Ovary (tissue), 9 donors: Measurements from ENCODE around the gene KHDRBS1. TPM values are rescaled to one million over a fixed set of nuclear protein-coding genes. Genes with fewer than 3 reads are reported as not detected.
"Not testable (repeated sequence)": the region's sequence is repeated elsewhere in the genome, so short reads cannot be mapped to it uniquely, and the experiment has no call there.

Source experiments
- DNase-seq, 5 donors: peaks; one replicate each; pipeline ENCODE4 v3.0.0-alpha.2; 2019 to 2020
- H3K27ac ChIP-seq, 2 donors: fragments of 200-600 bp; one replicate each; pipeline versions ENCODE4 v1.5.1 to v1.8.0; 2019 to 2022
- H3K27me3 ChIP-seq: fragments of 200-600 bp; one replicate; pipeline ENCODE4 v1.8.0; 2022
- H3K36me3 ChIP-seq: fragments of 200-600 bp; sonication (generic); one replicate; pipeline ENCODE4 v1.5.1; 2019
- H3K4me1 ChIP-seq: one replicate; pipeline ENCODE4 v1.8.1; 2013; ENCODE audit warnings: mild to moderate bottlenecking, moderate library complexity; ENCODE audit not compliant: insufficient read depth
- H3K4me3 ChIP-seq: fragments of 200-600 bp; sonication (generic); one replicate; pipeline ENCODE4 v1.5.1; 2017
- H3K9me3 ChIP-seq, 2 donors: fragments of 200-600 bp in 1 of 2; sonication (generic) in 1 of 2; one replicate each; pipeline versions ENCODE4 v1.5.1 to v1.8.1; 2013 to 2019; ENCODE audit warnings: mild to moderate bottlenecking in 1 of 2, moderate library complexity in 1 of 2
- CTCF ChIP-seq, 3 donors: fragments of 450-650 bp in 2 of 3; fragments of 200-600 bp in 1 of 3; IDR thresholded peaks; one replicate each; pipeline versions ENCODE4 v1.5.1 to v1.8.0; 2016 to 2022; ENCODE audit warnings: antibody characterized with exemption in 3 of 3, mild to moderate bottlenecking in 1 of 3
- EP300 ChIP-seq: sonication (generic); formaldehyde crosslinking; IDR thresholded peaks from one replicate; pipeline ENCODE4 v1.6.1; 2017; ENCODE audit warnings: antibody characterized with exemption
- POLR2A ChIP-seq: fragments of 450-650 bp; IDR thresholded peaks from one replicate; pipeline ENCODE4 v1.6.1; 2017; ENCODE audit warnings: antibody characterized with exemption, mild to moderate bottlenecking, moderate library complexity
- whole genome bisulfite sequencing, 3 donors: extraction: QIAGEN DNeasy Blood & Tissue Kit in 1 of 3; methylation state at CpG; one replicate each; pipeline versions ENCODE4 v1.1.5 to v1.1.7; 2013 to 2017; 5-methylcytosine and 5-hydroxymethylcytosine counted together
- intact Hi-C, 4 donors: fragments of 100-400 bp; cut with DNase I; formaldehyde crosslinking; loops; one replicate each; pipeline versions ENCODE4 v1.11.0 to v1.15.1; 2022 to 2023
- polyA plus RNA-seq, 2 donors: library from polyadenylated mRNA; stranded (reverse); fragments of 200-250 nt in 1 of 2; fragments of 350-450 nt in 1 of 2; fragmentation: Illumina TruSeq in 1 of 2; extraction: RNeasy Lipid Tissue Mini Kit (QIAGEN cat#74804) in 1 of 2; gene quantifications; one replicate each; pipeline ENCODE4 v1.2.3, GENCODE V29; 2013 to 2014
- total RNA-seq, 7 donors: library from RNA; depleted of rRNA in 2 of 7; stranded (reverse); fragments of >200 nt in 2 of 7; fragmentation: NEBNext Ultra II Directional in 3 of 7; extraction: Animal tissue kit (Norgen Biotek cat#: 25700) in 3 of 7; gene quantifications; one replicate each; pipeline versions ENCODE4 v1.1.0 to v1.2.4, GENCODE V29; 2016 to 2023
- donor health status: DM: no; HTN: no; CAD: no; lungs with moderate emphysema.
- donor health status: DM: no; HTN: no; CAD: no.
- donor health status: Bipolar disorder and iron deficiency.
- donor health status: DM: yes; HTN: yes; CAD: no.
- donor health status: DM: no; HTN: no; CAD: no.
- donor health status: DM: yes; HTN: yes; CAD: no.

The KHDRBS1 gene
- total and polyA plus RNA-seq, 9 donors: 84.3 to 184 (median 143) TPM

- intact Hi-C loops: loop anchor here in 1 of 4 donors (10.0 kb wide), 1 partner anchor 59 kb away; the partner anchor contains the start of gene KHDRBS1
- TF ChIP-seq POLR2A: peak; percentile 14
- no peak for TF ChIP-seq CTCF (IDR thresholded peaks at IDR 0.05)
- H3K9me3 ChIP-seq: no peaks in the 10 kb centered on the region
- peak overlapping the region; percentile 83 for H3K27ac ChIP-seq
- WGBS, 3 donors: 22 to 24% (median 22%) methylated on average over 28 of the region's 28 CpGs
- no peaks in the 10 kb centered on the region for H3K36me3 ChIP-seq
- peak in 2 of 5 donors; percentile 89 to 95 for DNase-seq
- H3K4me1 ChIP-seq: no peaks in the 10 kb centered on the region
- no peaks in the 10 kb centered on the region for H3K27me3 ChIP-seq
- H3K4me3 ChIP-seq: peak overlapping the region; percentile 85
Observed at GRCh38 chr1:32073299-32074229, 59.9 kb downstream of the KHDRBS1 start.

- H3K27ac ChIP-seq: no peak overlapping the region
- H3K4me1 ChIP-seq: no peaks in the 10 kb centered on the region
- no peak for DNase-seq
- H3K9me3 ChIP-seq: no peaks in the 10 kb centered on the region
- H3K36me3 ChIP-seq: no peaks in the 10 kb centered on the region
- no peak for TF ChIP-seq EP300
- no peak for TF ChIP-seq CTCF (IDR thresholded peaks at IDR 0.05)
- TF ChIP-seq POLR2A: no peak
- H3K27me3 ChIP-seq: no peaks in the 10 kb centered on the region
- intact Hi-C loops: loop anchor here in 1 of 4 donors (10.0 kb wide), 1 partner anchor 60 kb away; the partner anchor contains the start of gene KHDRBS1
- no peak overlapping the region for H3K4me3 ChIP-seq
- 93 to 94% (median 93%) methylated on average over 9 of the region's 9 CpGs for WGBS, 3 donors
Observed at GRCh38 chr1:32074841-32075240, 61.2 kb downstream of the KHDRBS1 start.

- intact Hi-C loops: loop anchor here in 1 of 4 donors (10.0 kb wide), 1 partner anchor 63 kb away; the partner anchor contains the start of gene KHDRBS1
- Histone ChIP-seq H3K4me3 (no peak overlapping the region), H3K36me3 (no peaks in the 10 kb centered on the region), H3K27me3 (no peaks in the 10 kb centered on the region), H3K9me3 (no peaks in the 10 kb centered on the region), H3K4me1 (no peaks in the 10 kb centered on the region), H3K27ac (no peak overlapping the region)
- no peak for TF ChIP-seq POLR2A
- no peak for TF ChIP-seq EP300
- no peak for TF ChIP-seq CTCF (IDR thresholded peaks at IDR 0.05)
- 73 to 89% (median 80%) methylated on average over 3 of the region's 3 CpGs for WGBS, 3 donors
- no peak for DNase-seq
Observed at GRCh38 chr1:32077451-32077850, 63.8 kb downstream of the KHDRBS1 start.

GRCh38 chr1:32082022-32082421 is 68.4 kb downstream of the KHDRBS1 start:
- H3K36me3 ChIP-seq: no peaks in the 10 kb centered on the region
- H3K9me3 ChIP-seq: no peaks in the 10 kb centered on the region
- H3K27ac ChIP-seq: no peak overlapping the region
- TF ChIP-seq POLR2A: no peak
- TF ChIP-seq EP300: no peak
- TF ChIP-seq CTCF (IDR thresholded peaks at IDR 0.05): no peak
- H3K4me3 ChIP-seq: no peak overlapping the region
- no peaks in the 10 kb centered on the region for H3K4me1 ChIP-seq
- 61 to 73% (median 68%) methylated on average over 1 of the region's 1 CpG for WGBS, 3 donors
- intact Hi-C loops: no loop called here
- no peak for DNase-seq
- H3K27me3 ChIP-seq: no peaks in the 10 kb centered on the region

- H3K4me3 ChIP-seq, H3K9me3 ChIP-seq, H3K4me1 ChIP-seq, H3K27me3 ChIP-seq, H3K36me3 ChIP-seq, intact Hi-C loops, DNase-seq, H3K27ac ChIP-seq: not testable (repeated sequence)
- WGBS, 3 donors: 95 to 97% (median 97%) methylated on average over 2 of the region's 2 CpGs
Observed at GRCh38 chr1:32086381-32086780, 72.7 kb downstream of the KHDRBS1 start.
